ENCODE results near the gene LTO1. TPM values are rescaled to one million over a fixed set of nuclear protein-coding genes. Genes with fewer than 3 reads are reported as not detected.

The LTO1 gene
- polyA plus RNA-seq, 2 of the 4 experiments (the other 2 are of a cell fraction), result 25.1 to 27.0 TPM

GRCh38 chr11:69640995-69641581, 34.1 kb downstream of the LTO1 start, which contains the start of gene CCND1:
CCND1 (plus strand) TSS chr11:69641156; CDS start chr11:69641314, 158 bp downstream.
- Histone ChIP-seq H3K27ac (peak within 1 kb of the TSS; percentile 95 to 96), H3K4me3 (peak within 1 kb of the TSS; percentile 91), H3K4me2 (peak within 1 kb of the TSS; percentile 88), H3K9me3 (no peaks in the 10 kb centered on the region), H3K4me1 (peaks cover 37% of the 10 kb centered on the region)
- ChIA-PET POLR2A (interaction anchor here (0.8 to 8.9 kb wide), 2 partner anchors 205 to 345 kb away, joined by 3 to 188 read pairs; partner anchors contain the start of gene MYEOV), CTCF (interaction anchor here (1.9 to 8.0 kb wide), 5 partner anchors 27 to 540 kb away, joined by 6 to 262 read pairs (median 102); partner anchors contain the start of gene MYEOV)
- DNase-seq (ENCODE audit: low read depth in 1 of 2, low spot score in 1 of 2) (peak; percentile 71 to 95), ATAC-seq (peak; percentile 49 to 75), FAIRE-seq (no peak)
- under 1% methylated on average over 34 of the region's 49 CpGs for WGBS (ENCODE audit: missing lambda C conversion rate)
- TF ChIP-seq, protein P1, sequence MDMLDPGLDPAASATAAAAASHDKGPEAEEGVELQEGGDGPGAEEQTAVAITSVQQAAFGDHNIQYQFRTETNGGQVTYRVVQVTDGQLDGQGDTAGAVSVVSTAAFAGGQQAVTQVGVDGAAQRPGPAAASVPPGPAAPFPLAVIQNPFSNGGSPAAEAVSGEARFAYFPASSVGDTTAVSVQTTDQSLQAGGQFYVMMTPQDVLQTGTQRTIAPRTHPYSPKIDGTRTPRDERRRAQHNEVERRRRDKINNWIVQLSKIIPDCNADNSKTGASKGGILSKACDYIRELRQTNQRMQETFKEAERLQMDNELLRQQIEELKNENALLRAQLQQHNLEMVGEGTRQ (IDR thresholded peaks at IDR 0.05), result no peak
- TF ChIP-seq KDM5A (IDR thresholded peaks at IDR 0.05) (no peak), SMC3 (IDR thresholded peaks at IDR 0.05) (peak; percentile 54; the same call in 2 of the 3 replicates), PHF8 (IDR thresholded peaks at IDR 0.05; ENCODE audit: borderline replicate concordance, low read depth) (peak; percentile 50), HOXB13 (CRISPR knock-in tag; IDR thresholded peaks at IDR 0.05; ENCODE audit: low read depth) (no peak), MYC (IDR thresholded peaks at IDR 0.05; ENCODE audit: borderline replicate concordance, low read length) (0 out of 2 replicates have a peak, but pooled peaks have one; percentile 15), CBX2 (IDR thresholded peaks at IDR 0.05; ENCODE audit: borderline replicate concordance, low read depth) (no peak), NPAS2 (CRISPR knock-in tag; IDR thresholded peaks at IDR 0.05; ENCODE audit: borderline replicate concordance) (no peak), RARB (CRISPR knock-in tag; IDR thresholded peaks at IDR 0.05) (no peak), HMGXB4 (CRISPR knock-in tag; IDR thresholded peaks at IDR 0.05; ENCODE audit: borderline replicate concordance) (no peak), HDAC2 (IDR thresholded peaks at IDR 0.05) (no peak), NR3C1 (IDR thresholded peaks at IDR 0.05) (no peak), ZNF302 (CRISPR knock-in tag; IDR thresholded peaks at IDR 0.05) (no peak), CHD2 (IDR thresholded peaks at IDR 0.05; ENCODE audit: low read length, partially characterized antibody) (no peak), EHMT2 (IDR thresholded peaks at IDR 0.05; ENCODE audit: low read depth) (no peak), KDM1A (IDR thresholded peaks at IDR 0.05; ENCODE audit: low read depth) (no peak), RFX5 (IDR thresholded peaks at IDR 0.05) (peak; percentile 93), CHD4 (IDR thresholded peaks at IDR 0.05; ENCODE audit: borderline replicate concordance) (no peak), TFCP2L1 (CRISPR knock-in tag; IDR thresholded peaks at IDR 0.05) (no peak), EHF (CRISPR knock-in tag; IDR thresholded peaks at IDR 0.05) (peak; percentile 41; the same call in 1 of the 2 replicates), ZSCAN20 (CRISPR knock-in tag; IDR thresholded peaks at IDR 0.05) (no peak), ZC3H11A (IDR thresholded peaks at IDR 0.05) (no peak), BCL3 (IDR thresholded peaks at IDR 0.05) (peak; percentile 94; the same call in 2 of the 3 replicates), FOXS1 (CRISPR knock-in tag; IDR thresholded peaks at IDR 0.05) (no peak), NFE2L2 (conservative IDR thresholded peaks at IDR 0.05; ENCODE audit: low read length) (0 out of 2 replicates have a peak, but pooled peaks have one; percentile 4), HEYL (CRISPR knock-in tag; IDR thresholded peaks at IDR 0.05) (no peak), FOSL2 (IDR thresholded peaks at IDR 0.05) (no peak), FOSL2 (CRISPR knock-in tag; IDR thresholded peaks at IDR 0.05) (no peak), BHLHE40 (IDR thresholded peaks at IDR 0.05; ENCODE audit: low read depth, low read length) (no peak), EP300 (IDR thresholded peaks at IDR 0.05) (peak in 1 of 2 experiments; percentile 39; a peak in 1 of 5 replicates), FOSB (CRISPR knock-in tag; IDR thresholded peaks at IDR 0.05) (no peak)
- TF ChIP-seq, protein P2, sequence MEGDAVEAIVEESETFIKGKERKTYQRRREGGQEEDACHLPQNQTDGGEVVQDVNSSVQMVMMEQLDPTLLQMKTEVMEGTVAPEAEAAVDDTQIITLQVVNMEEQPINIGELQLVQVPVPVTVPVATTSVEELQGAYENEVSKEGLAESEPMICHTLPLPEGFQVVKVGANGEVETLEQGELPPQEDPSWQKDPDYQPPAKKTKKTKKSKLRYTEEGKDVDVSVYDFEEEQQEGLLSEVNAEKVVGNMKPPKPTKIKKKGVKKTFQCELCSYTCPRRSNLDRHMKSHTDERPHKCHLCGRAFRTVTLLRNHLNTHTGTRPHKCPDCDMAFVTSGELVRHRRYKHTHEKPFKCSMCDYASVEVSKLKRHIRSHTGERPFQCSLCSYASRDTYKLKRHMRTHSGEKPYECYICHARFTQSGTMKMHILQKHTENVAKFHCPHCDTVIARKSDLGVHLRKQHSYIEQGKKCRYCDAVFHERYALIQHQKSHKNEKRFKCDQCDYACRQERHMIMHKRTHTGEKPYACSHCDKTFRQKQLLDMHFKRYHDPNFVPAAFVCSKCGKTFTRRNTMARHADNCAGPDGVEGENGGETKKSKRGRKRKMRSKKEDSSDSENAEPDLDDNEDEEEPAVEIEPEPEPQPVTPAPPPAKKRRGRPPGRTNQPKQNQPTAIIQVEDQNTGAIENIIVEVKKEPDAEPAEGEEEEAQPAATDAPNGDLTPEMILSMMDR (IDR thresholded peaks at IDR 0.05), result no peak
- TF ChIP-seq, protein P3, sequence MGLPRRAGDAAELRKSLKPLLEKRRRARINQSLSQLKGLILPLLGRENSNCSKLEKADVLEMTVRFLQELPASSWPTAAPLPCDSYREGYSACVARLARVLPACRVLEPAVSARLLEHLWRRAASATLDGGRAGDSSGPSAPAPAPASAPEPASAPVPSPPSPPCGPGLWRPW (IDR thresholded peaks at IDR 0.05), result no peak
- TF ChIP-seq, protein P4, sequence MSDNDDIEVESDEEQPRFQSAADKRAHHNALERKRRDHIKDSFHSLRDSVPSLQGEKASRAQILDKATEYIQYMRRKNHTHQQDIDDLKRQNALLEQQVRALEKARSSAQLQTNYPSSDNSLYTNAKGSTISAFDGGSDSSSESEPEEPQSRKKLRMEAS (IDR thresholded peaks at IDR 0.05), result 0 out of 2 replicates have a peak, but pooled peaks have one; percentile 44
- TF ChIP-seq, protein P5, sequence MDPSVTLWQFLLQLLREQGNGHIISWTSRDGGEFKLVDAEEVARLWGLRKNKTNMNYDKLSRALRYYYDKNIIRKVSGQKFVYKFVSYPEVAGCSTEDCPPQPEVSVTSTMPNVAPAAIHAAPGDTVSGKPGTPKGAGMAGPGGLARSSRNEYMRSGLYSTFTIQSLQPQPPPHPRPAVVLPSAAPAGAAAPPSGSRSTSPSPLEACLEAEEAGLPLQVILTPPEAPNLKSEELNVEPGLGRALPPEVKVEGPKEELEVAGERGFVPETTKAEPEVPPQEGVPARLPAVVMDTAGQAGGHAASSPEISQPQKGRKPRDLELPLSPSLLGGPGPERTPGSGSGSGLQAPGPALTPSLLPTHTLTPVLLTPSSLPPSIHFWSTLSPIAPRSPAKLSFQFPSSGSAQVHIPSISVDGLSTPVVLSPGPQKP (IDR thresholded peaks at IDR 0.05; ENCODE audit: low read depth, low read length), result no peak

Data from A549 (cell line).